ENCODE measurements around the gene KRT9. TPM values are rescaled to one million over a fixed set of nuclear protein-coding genes. Genes with fewer than 3 reads are reported as not detected.
"Not testable (repeated sequence)": the region's sequence is repeated elsewhere in the genome, so short reads cannot be mapped to it uniquely, and the experiment has no call there.

The KRT9 gene
- total and polyA plus RNA-seq, 2 of the 13 experiments (the other 11 are each of a cell fraction or from before 2014, with no cell fraction given): not detected

DNA sequence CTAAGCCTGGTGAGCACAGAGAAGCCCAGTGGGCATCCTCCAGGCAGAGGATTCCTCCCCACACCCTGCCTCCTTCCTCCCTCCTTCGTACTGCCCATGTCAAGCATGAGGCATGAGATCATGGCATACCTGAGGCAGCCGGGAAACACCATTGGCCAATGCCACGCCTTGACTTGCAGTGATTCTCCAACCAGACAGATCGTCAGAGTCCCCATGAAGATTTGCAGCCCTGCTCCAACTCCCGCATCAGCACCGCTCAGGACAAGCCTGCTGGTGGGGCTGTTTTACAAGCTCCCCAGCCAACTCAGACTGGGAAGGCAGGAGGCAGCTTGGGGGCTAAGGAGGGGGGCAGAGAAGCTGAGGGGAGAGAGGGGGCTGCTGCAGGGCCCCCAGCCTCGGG is 43.6 kb upstream of the KRT9 start:
- ATAC-seq (no peak), DNase-seq (ENCODE audit: low spot score) (no peak), FAIRE-seq (no peak)
- peaks cover 10 to 67% of the 10 kb centered on the region in 2 experiments; a peak in 4 of 5 replicates for H3K27me3 ChIP-seq (ENCODE audit: control insufficient read depth in 1 of 2, insufficient read depth in 2 of 2, low read length in 2 of 2)
- TF ChIP-seq ZNF674 (CRISPR knock-in tag; IDR thresholded peaks at IDR 0.05; ENCODE audit: low read depth): no peak
- no peak for TF ChIP-seq ZNF142 (CRISPR knock-in tag; IDR thresholded peaks at IDR 0.05)
- TF ChIP-seq ZNF614 (CRISPR knock-in tag; IDR thresholded peaks at IDR 0.05; ENCODE audit: borderline replicate concordance): no peak
- no peak for TF ChIP-seq ZNF331 (CRISPR knock-in tag; IDR thresholded peaks at IDR 0.05)
- TF ChIP-seq ZFAT (CRISPR knock-in tag; conservative IDR thresholded peaks at IDR 0.05): no peak
- TF ChIP-seq PREB (CRISPR knock-in tag; IDR thresholded peaks at IDR 0.05): no peak
- H3K4me2 ChIP-seq (ENCODE audit: low read depth, low read length): no peak overlapping the region
- H3K9me3 ChIP-seq (ENCODE audit: low read length): no peaks in the 10 kb centered on the region
- no peak overlapping the region for H2AFZ ChIP-seq (ENCODE audit: low read length)
- no peak overlapping the region for H3K27ac ChIP-seq (ENCODE audit: extremely low read length, insufficient read depth, low read length)
- BruUV-seq (replicated peaks): no TSS peak
- no peak overlapping the region for H3K4me3 ChIP-seq (replicated peaks in 1 of 3; ENCODE audit: insufficient read depth in 1 of 3, low read depth in 2 of 3, low read length in 3 of 3)
- ChIA-PET POLR2A (no interaction called here), CTCF (ENCODE audit: low intra/inter-chr PET ratio, low total read pairs) (no interaction called here)
- intact Hi-C loops (cut with micrococcal nuclease; ENCODE audit: unreplicated experiment) (no loop called here), in situ Hi-C loops (cut with HindIII; ENCODE audit: extremely low pct_ligation_motif_present, low pct_unique_long_range_greater_than_20kb) (no loop called here)
- H3K79me2 ChIP-seq (ENCODE audit: insufficient read depth, low read length): no peaks in the 10 kb centered on the region
- no peaks in the 10 kb centered on the region for H3K36me3 ChIP-seq (replicated peaks in 1 of 2; ENCODE audit: control insufficient read depth in 1 of 2, insufficient read depth in 2 of 2, low read length in 2 of 2)
- no peaks in the 10 kb centered on the region for H4K20me1 ChIP-seq (ENCODE audit: insufficient read depth, low read length)
- WGBS (ENCODE audit: low lambda C conversion rate): 3% methylated on average over 7 of the region's 7 CpGs
- H3K9ac ChIP-seq (ENCODE audit: insufficient read depth, low read depth, low read length): no peak overlapping the region
- no peaks in the 10 kb centered on the region for H3K4me1 ChIP-seq (ENCODE audit: insufficient read depth, low read length)

- peaks cover 10 to 69% of the 10 kb centered on the region in 2 experiments; a peak in 4 of 5 replicates for H3K27me3 ChIP-seq (ENCODE audit: control insufficient read depth in 1 of 2, insufficient read depth in 2 of 2, low read length in 2 of 2)
- CTCF ChIA-PET (ENCODE audit: low intra/inter-chr PET ratio, low total read pairs); H3K27ac ChIP-seq (ENCODE audit: extremely low read length, insufficient read depth, low read length); H3K4me2 ChIP-seq (ENCODE audit: low read depth, low read length); H3K9ac ChIP-seq (ENCODE audit: insufficient read depth, low read depth, low read length); intact Hi-C loops (cut with micrococcal nuclease; ENCODE audit: unreplicated experiment); H3K79me2 ChIP-seq (ENCODE audit: insufficient read depth, low read length); H4K20me1 ChIP-seq (ENCODE audit: insufficient read depth, low read length); BruUV-seq (replicated peaks); ATAC-seq; H3K4me1 ChIP-seq (ENCODE audit: insufficient read depth, low read length); DNase-seq (ENCODE audit: low spot score); H3K4me3 ChIP-seq (replicated peaks in 1 of 3; ENCODE audit: insufficient read depth in 1 of 3, low read depth in 2 of 3, low read length in 3 of 3); FAIRE-seq; POLR2A ChIA-PET; H3K36me3 ChIP-seq (replicated peaks in 1 of 2; ENCODE audit: control insufficient read depth in 1 of 2, insufficient read depth in 2 of 2, low read length in 2 of 2); in situ Hi-C loops (cut with HindIII; ENCODE audit: extremely low pct_ligation_motif_present, low pct_unique_long_range_greater_than_20kb); H3K9me3 ChIP-seq (ENCODE audit: low read length); H2AFZ ChIP-seq (ENCODE audit: low read length): not testable (repeated sequence)
- 2% methylated on average over 8 of the region's 9 CpGs for WGBS (ENCODE audit: low lambda C conversion rate)
Measured at GRCh38 chr17:41614767-41615166, 42.9 kb upstream of the KRT9 start.

Data from HepG2 (cell line).